H9 (cell line): Measurements from ENCODE around the gene NECTIN1. TPM values are rescaled to one million over a fixed set of nuclear protein-coding genes. Genes with fewer than 3 reads are reported as not detected.

Experiments used
- DNase-seq: peaks from one replicate; pipeline ENCODE4 v3.0.0-alpha.2; 2017
- H2AFZ ChIP-seq: one replicate; pipeline ENCODE4 v1.6.1; 2013; ENCODE audit warnings: mild to moderate bottlenecking, low read length, control low read depth, moderate library complexity
- H2AK5ac ChIP-seq: 2 replicates; pipeline ENCODE4 v1.6.1; 2013; ENCODE audit warnings: low read length, control low read depth, mixed read lengths; ENCODE audit not compliant: insufficient read length
- H2BK120ac ChIP-seq: one replicate; pipeline ENCODE4 v1.6.1; 2013; ENCODE audit warnings: low read depth, mild to moderate bottlenecking, low read length, control low read depth, inconsistent platforms; ENCODE audit not compliant: poor library complexity, severe bottlenecking
- H2BK12ac ChIP-seq: 2 replicates; pipeline ENCODE4 v1.6.1; 2013; ENCODE audit warnings: low read length, control low read depth, mixed read lengths, low read depth; ENCODE audit not compliant: insufficient read length
- H2BK15ac ChIP-seq: 2 replicates; pipeline ENCODE4 v1.6.1; 2013; ENCODE audit warnings: low read depth, low read length, control low read depth
- H2BK20ac ChIP-seq: one replicate; pipeline ENCODE4 v1.6.1; 2013; ENCODE audit warnings: low read depth, mild to moderate bottlenecking, low read length, control low read depth, inconsistent platforms; ENCODE audit not compliant: poor library complexity, severe bottlenecking
- H2BK5ac ChIP-seq: 2 replicates; pipeline ENCODE4 v1.6.1; 2013; ENCODE audit warnings: low read length, control low read depth, mixed read lengths; ENCODE audit not compliant: insufficient read length
- H3K14ac ChIP-seq: 2 replicates; pipeline ENCODE4 v1.6.1; 2013; ENCODE audit warnings: low read length, control low read depth; ENCODE audit not compliant: insufficient read depth
- H3K18ac ChIP-seq: 2 replicates; pipeline ENCODE4 v1.6.1; 2013; ENCODE audit warnings: low read depth, mild to moderate bottlenecking, mixed read lengths, low read length, control low read depth; ENCODE audit not compliant: insufficient read length
- H3K23ac ChIP-seq: 2 replicates; pipeline ENCODE4 v1.6.1; 2013; ENCODE audit warnings: low read length, control low read depth, mixed read lengths, low read depth; ENCODE audit not compliant: insufficient read length
- H3K23me2 ChIP-seq: 2 replicates; pipeline ENCODE4 v1.6.1; 2013; ENCODE audit warnings: low read depth, mild to moderate bottlenecking, mixed read lengths, low read length, control low read depth; ENCODE audit not compliant: insufficient read length, poor library complexity, severe bottlenecking
- H3K27ac ChIP-seq: 2 replicates; pipeline ENCODE4 v1.5.1; 2013; ENCODE audit warnings: low read length, control low read depth, mixed read lengths, low read depth; ENCODE audit not compliant: insufficient read length
- H3K27me3 ChIP-seq: 2 replicates; pipeline ENCODE4 v1.6.1; 2013; ENCODE audit warnings: low read length, control low read depth, inconsistent platforms; ENCODE audit not compliant: insufficient read depth
- H3K4ac ChIP-seq: 2 replicates; pipeline ENCODE4 v1.6.1; 2013; ENCODE audit warnings: low read depth, mild to moderate bottlenecking, control low read depth, inconsistent platforms, low read length, moderate library complexity
- H3K4me1 ChIP-seq: 2 replicates; pipeline ENCODE4 v1.6.1; 2013; ENCODE audit warnings: low read length, control low read depth, inconsistent platforms; ENCODE audit not compliant: insufficient read depth
- H3K4me2 ChIP-seq: 2 replicates; pipeline ENCODE4 v1.6.1; 2013; ENCODE audit warnings: low read length, control low read depth, mixed read lengths; ENCODE audit not compliant: insufficient read length, insufficient read depth
- H3K56ac ChIP-seq: 2 replicates; pipeline ENCODE4 v1.6.1; 2013; ENCODE audit warnings: low read depth, mild to moderate bottlenecking, mixed read lengths, low read length, control low read depth; ENCODE audit not compliant: insufficient read length
- H3K79me1 ChIP-seq: 2 replicates; pipeline ENCODE4 v1.6.1; 2013; ENCODE audit warnings: low read depth, mild to moderate bottlenecking, moderate library complexity, low read length, control low read depth, inconsistent platforms; ENCODE audit not compliant: insufficient read depth, poor library complexity, severe bottlenecking
- H3K79me2 ChIP-seq: 2 replicates; pipeline ENCODE4 v1.6.1; 2013; ENCODE audit warnings: low read length, control low read depth, inconsistent platforms; ENCODE audit not compliant: insufficient read depth
- H3K9ac ChIP-seq: 2 replicates; pipeline ENCODE4 v1.6.1; 2013; ENCODE audit warnings: low read length, control low read depth, mixed read lengths; ENCODE audit not compliant: insufficient read length; ENCODE audit errors: extremely low read depth
- H3K9me3 ChIP-seq: one replicate; pipeline ENCODE4 v1.6.1; 2013; ENCODE audit warnings: low read depth, low read length, inconsistent platforms; ENCODE audit not compliant: control insufficient read depth
- H3T11ph ChIP-seq: one replicate; pipeline ENCODE4 v1.6.1; 2013; ENCODE audit warnings: mild to moderate bottlenecking, low read length, control low read depth, inconsistent platforms
- H4K20me1 ChIP-seq: one replicate; pipeline ENCODE4 v1.6.1; 2013; ENCODE audit not compliant: control insufficient read depth, insufficient read length, insufficient read depth
- H4K5ac ChIP-seq: 2 replicates; pipeline ENCODE4 v1.6.1; 2013; ENCODE audit warnings: low read depth, mild to moderate bottlenecking, mixed read lengths, low read length, control low read depth; ENCODE audit not compliant: insufficient read length
- H4K8ac ChIP-seq: replicated peaks from 2 replicates; pipeline ENCODE4 v1.6.1; 2013; ENCODE audit warnings: low read length, control low read depth, mixed read lengths, low read depth; ENCODE audit not compliant: insufficient read length
- H4K91ac ChIP-seq: 2 replicates; pipeline ENCODE4 v1.6.1; 2013; ENCODE audit warnings: low read depth, mild to moderate bottlenecking, moderate library complexity, mixed read lengths, low read length, control low read depth; ENCODE audit not compliant: insufficient read length
- H3K27ac Mint-ChIP-seq, 3 experiments: 2 replicates in 2 of 3; 3 replicates in 1 of 3; pipeline ENCODE4 v1.8.0; 2020 to 2021; ENCODE audit warnings: mixed read lengths in 3 of 3, mild to moderate bottlenecking in 1 of 3, moderate library complexity in 1 of 3
- H3K27me3 Mint-ChIP-seq: 2 replicates; pipeline ENCODE4 v1.8.0; 2021; ENCODE audit warnings: low read depth, mild to moderate bottlenecking, moderate library complexity, mixed read lengths
- H3K36me3 Mint-ChIP-seq, 3 experiments: 2 replicates in 2 of 3; 3 replicates in 1 of 3; pipeline ENCODE4 v1.8.0; 2020 to 2021; ENCODE audit warnings: low read depth in 3 of 3, mixed read lengths in 3 of 3; ENCODE audit not compliant: insufficient read depth in 1 of 3
- H3K4me1 Mint-ChIP-seq, 2 experiments: 2 replicates each; pipeline ENCODE4 v1.8.0; 2020; ENCODE audit warnings: mixed read lengths in 2 of 2
- H3K4me3 Mint-ChIP-seq, 2 experiments: 2 replicates in 1 of 2; 3 replicates in 1 of 2; pipeline ENCODE4 v1.8.0; 2020 to 2021; ENCODE audit warnings: mild to moderate bottlenecking in 2 of 2, mixed read lengths in 2 of 2, moderate library complexity in 1 of 2
- H3K9me3 Mint-ChIP-seq, 2 experiments: 2 replicates in 1 of 2; 3 replicates in 1 of 2; pipeline ENCODE4 v1.8.0; 2020; ENCODE audit warnings: mild to moderate bottlenecking in 2 of 2, mixed read lengths in 2 of 2, moderate library complexity in 1 of 2
- WGBS: extraction: QIAGEN DNeasy Blood & Tissue Kit; methylation state at CpG from one replicate; pipeline ENCODE4 v1.1.7; 2013; ENCODE audit warnings: missing lambda C conversion rate, low lambda C conversion rate, mixed read lengths; ENCODE audit not compliant: insufficient read length; ENCODE audit errors: extremely low coverage; 5-methylcytosine and 5-hydroxymethylcytosine counted together
- total RNA-seq: library from RNA; stranded (reverse); gene quantifications from 2 replicates; pipeline ENCODE4 v1.2.1, GENCODE V29; 2021
- TF ChIP-seq, protein P1 (sequence below): fragments of 200-600 bp; sonication (generic); conservative IDR thresholded peaks from 3 replicates; pipeline ENCODE4 v1.8.0; 2021; ENCODE audit warnings: antibody characterized with exemption, mild to moderate bottlenecking

Gene NECTIN1
- total RNA-seq, 1 experiment from 2014 or later: 113 TPM

DNA sequence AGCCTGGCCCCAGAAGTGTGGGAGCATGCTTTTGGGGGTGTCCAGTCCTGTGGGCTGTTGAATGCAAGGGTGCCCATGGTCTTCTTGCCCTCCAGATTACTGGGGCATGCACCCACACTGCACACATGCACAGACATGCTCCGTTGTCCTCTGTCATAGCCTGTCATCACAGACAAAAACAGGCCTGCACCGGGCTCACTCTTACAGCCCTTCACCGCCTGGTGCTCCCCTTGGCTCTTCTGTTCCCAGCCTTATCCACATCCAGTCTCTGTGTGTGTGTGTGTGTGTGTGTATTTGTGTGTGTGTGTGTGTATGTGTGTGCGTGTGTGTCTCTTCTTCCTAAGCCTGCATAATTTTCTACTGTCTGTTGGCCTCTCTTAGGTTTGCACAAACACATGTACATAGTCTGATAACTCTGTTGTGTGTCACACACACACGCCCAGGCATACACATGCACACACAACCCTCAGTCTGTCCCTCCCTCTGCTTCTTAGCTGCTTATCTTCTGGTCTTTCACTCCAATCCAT is 23.4 kb upstream of the NECTIN1 start:
- no peak overlapping the region for H2BK5ac ChIP-seq
- no peak overlapping the region for H3T11ph ChIP-seq
- TF ChIP-seq, protein P1, sequence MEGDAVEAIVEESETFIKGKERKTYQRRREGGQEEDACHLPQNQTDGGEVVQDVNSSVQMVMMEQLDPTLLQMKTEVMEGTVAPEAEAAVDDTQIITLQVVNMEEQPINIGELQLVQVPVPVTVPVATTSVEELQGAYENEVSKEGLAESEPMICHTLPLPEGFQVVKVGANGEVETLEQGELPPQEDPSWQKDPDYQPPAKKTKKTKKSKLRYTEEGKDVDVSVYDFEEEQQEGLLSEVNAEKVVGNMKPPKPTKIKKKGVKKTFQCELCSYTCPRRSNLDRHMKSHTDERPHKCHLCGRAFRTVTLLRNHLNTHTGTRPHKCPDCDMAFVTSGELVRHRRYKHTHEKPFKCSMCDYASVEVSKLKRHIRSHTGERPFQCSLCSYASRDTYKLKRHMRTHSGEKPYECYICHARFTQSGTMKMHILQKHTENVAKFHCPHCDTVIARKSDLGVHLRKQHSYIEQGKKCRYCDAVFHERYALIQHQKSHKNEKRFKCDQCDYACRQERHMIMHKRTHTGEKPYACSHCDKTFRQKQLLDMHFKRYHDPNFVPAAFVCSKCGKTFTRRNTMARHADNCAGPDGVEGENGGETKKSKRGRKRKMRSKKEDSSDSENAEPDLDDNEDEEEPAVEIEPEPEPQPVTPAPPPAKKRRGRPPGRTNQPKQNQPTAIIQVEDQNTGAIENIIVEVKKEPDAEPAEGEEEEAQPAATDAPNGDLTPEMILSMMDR: no peak
- DNase-seq: no peak
- H2BK120ac ChIP-seq: no peak overlapping the region
- H3K4me2 ChIP-seq: no peak overlapping the region
- no peaks in the 10 kb centered on the region for H3K79me1 ChIP-seq
- Mint-ChIP-seq H3K27ac (no peak overlapping the region), H3K27me3 (peaks cover 53% of the 10 kb centered on the region), H3K9me3 (no peaks in the 10 kb centered on the region), H3K36me3 (no peaks in the 10 kb centered on the region), H3K4me1 (peaks cover 15 to 17% of the 10 kb centered on the region in 2 experiments), H3K4me3 (no peak overlapping the region)
- H3K4me1 ChIP-seq: no peaks in the 10 kb centered on the region
- H3K4ac ChIP-seq: no peak overlapping the region
- no peak overlapping the region for H4K8ac ChIP-seq
- no peak overlapping the region for H2BK12ac ChIP-seq
- H3K18ac ChIP-seq: no peak overlapping the region
- no CpG with 5 or more reads among the region's 5 CpGs for WGBS
- no peaks in the 10 kb centered on the region for H3K23me2 ChIP-seq
- no peaks in the 10 kb centered on the region for H3K27me3 ChIP-seq
- H2AK5ac ChIP-seq: no peak overlapping the region
- no peaks in the 10 kb centered on the region; the same call in 1 of the 2 replicates for H3K79me2 ChIP-seq
- H2AFZ ChIP-seq: no peak overlapping the region
- no peaks in the 10 kb centered on the region for H3K9me3 ChIP-seq
- no peak overlapping the region for H3K27ac ChIP-seq
- H4K5ac ChIP-seq: no peak overlapping the region
- no peak overlapping the region for H3K23ac ChIP-seq
- no peaks in the 10 kb centered on the region for H4K20me1 ChIP-seq
- no peak overlapping the region for H2BK20ac ChIP-seq
- H3K14ac ChIP-seq: no peak overlapping the region
- H3K56ac ChIP-seq: no peak overlapping the region
- H4K91ac ChIP-seq: no peak overlapping the region
- no peak overlapping the region for H3K9ac ChIP-seq
- no peak overlapping the region for H2BK15ac ChIP-seq
